Large intestine (tissue), 3 donors: Measurements from ENCODE around the gene ZNF446. TPM values are rescaled to one million over a fixed set of nuclear protein-coding genes. Genes with fewer than 3 reads are reported as not detected.
"Not testable (repeated sequence)": the region's sequence is repeated elsewhere in the genome, so short reads cannot be mapped to it uniquely, and the experiment has no call there.

Source experiments
- DNase-seq, 2 donors: peaks; one replicate each; pipeline versions ENCODE4 v3.0.0 to v3.0.0-alpha.2; 2013
- H3K27ac ChIP-seq: one replicate; pipeline ENCODE4 v1.5.1; 2013; ENCODE audit warnings: low read length
- H3K27me3 ChIP-seq: 2 replicates; pipeline ENCODE4 v1.6.1; 2013; ENCODE audit warnings: low read length; ENCODE audit not compliant: control insufficient read depth, insufficient read depth
- H3K36me3 ChIP-seq: 2 replicates; pipeline ENCODE4 v1.6.1; 2013; ENCODE audit warnings: low read length; ENCODE audit not compliant: control insufficient read depth, insufficient read depth
- H3K4me1 ChIP-seq: one replicate; pipeline ENCODE4 v1.6.1; 2013; ENCODE audit warnings: low read length; ENCODE audit not compliant: control insufficient read depth, insufficient read depth
- H3K4me3 ChIP-seq: one replicate; pipeline ENCODE4 v1.5.1; 2013; ENCODE audit warnings: low read length
- H3K9me3 ChIP-seq: one replicate; pipeline ENCODE4 v1.6.1; 2013; ENCODE audit warnings: mild to moderate bottlenecking, low read depth, low read length, moderate library complexity; ENCODE audit not compliant: control insufficient read depth
- WGBS: methylation state at CpG from one replicate; pipeline ENCODE4 v1.1.5; 2013; ENCODE audit warnings: low lambda C conversion rate; ENCODE audit not compliant: insufficient coverage; 5-methylcytosine and 5-hydroxymethylcytosine counted together
- polyA plus RNA-seq: library from polyadenylated mRNA; unstranded; fragments of 120-200 nt; gene quantifications from one replicate; pipeline ENCODE4 v1.2.1, GENCODE V29; 2013

Gene ZNF446
- polyA plus RNA-seq, 1 donor: 10.3 TPM

GRCh38 chr19:58499021-58499927 lies 23.1 kb downstream of the ZNF446 start:
- DNase-seq: peak; percentile 98 to 99
- no peaks in the 10 kb centered on the region for H3K27me3 ChIP-seq
- H3K9me3 ChIP-seq: peaks cover 11% of the 10 kb centered on the region
- peak overlapping the region; percentile 73 for H3K27ac ChIP-seq
- 17% methylated on average over 1 of the region's 60 CpGs for WGBS
- peak overlapping the region; percentile 79 for H3K4me3 ChIP-seq
- peaks cover 5% of the 10 kb centered on the region for H3K4me1 ChIP-seq
- no peaks in the 10 kb centered on the region for H3K36me3 ChIP-seq

- no CpG with 5 or more reads among the region's 14 CpGs for WGBS
- Histone ChIP-seq H3K27me3 (no peaks in the 10 kb centered on the region), H3K27ac (no peak overlapping the region), H3K36me3 (no peaks in the 10 kb centered on the region), H3K4me3 (no peak overlapping the region), H3K9me3 (peaks cover 11% of the 10 kb centered on the region), H3K4me1 (peaks cover 5% of the 10 kb centered on the region)
- no peak for DNase-seq
Observed at GRCh38 chr19:58500242-58500641, 24.1 kb downstream of the ZNF446 start.

- not testable (repeated sequence) for DNase-seq, H3K27me3 ChIP-seq, H3K9me3 ChIP-seq, H3K36me3 ChIP-seq, H3K4me3 ChIP-seq, H3K27ac ChIP-seq
- peaks cover 17% of the 10 kb centered on the region for H3K4me1 ChIP-seq
- 40% methylated on average over 1 of the region's 8 CpGs for WGBS
Observed at GRCh38 chr19:58507602-58508223, 31.6 kb downstream of the ZNF446 start.

GRCh38 chr19:58509731-58510083 lies 33.6 kb downstream of the ZNF446 start:
- Histone ChIP-seq H3K4me3 (no peak overlapping the region), H3K9me3 (no peaks in the 10 kb centered on the region), H3K27me3 (no peaks in the 10 kb centered on the region), H3K4me1 (peaks cover 31% of the 10 kb centered on the region), H3K27ac (no peak overlapping the region), H3K36me3 (no peaks in the 10 kb centered on the region)
- DNase-seq: no peak
- WGBS: no CpG with 5 or more reads among the region's 11 CpGs

- H3K4me3 ChIP-seq: no peak overlapping the region
- no peaks in the 10 kb centered on the region for H3K36me3 ChIP-seq
- peaks cover 31% of the 10 kb centered on the region for H3K4me1 ChIP-seq
- no peak for DNase-seq
- H3K9me3 ChIP-seq: no peaks in the 10 kb centered on the region
- no peak overlapping the region for H3K27ac ChIP-seq
- H3K27me3 ChIP-seq: no peaks in the 10 kb centered on the region
- no CpG with 5 or more reads among the region's 8 CpGs for WGBS
Observed at GRCh38 chr19:58510084-58510862, 34.1 kb downstream of the ZNF446 start.

GRCh38 chr19:58511353-58512208 lies 35.4 kb downstream of the ZNF446 start, which contains the start of gene SLC27A5:
Gene SLC27A5 (minus strand): TSS chr19:58511992. CDS start chr19:58511955, 37 bp downstream.
- Histone ChIP-seq H3K36me3 (peaks cover 9% of the 10 kb centered on the region), H3K27me3 (no peaks in the 10 kb centered on the region), H3K9me3 (no peaks in the 10 kb centered on the region), H3K4me1 (peaks cover 31% of the 10 kb centered on the region), H3K27ac (peak within 1 kb of the TSS; percentile 49), H3K4me3 (no peak within 1 kb of the TSS)
- DNase-seq: peak; percentile 62 to 83
- WGBS: no CpG with 5 or more reads among the region's 25 CpGs

GRCh38 chr19:58513213-58513693 lies 37.1 kb downstream of the ZNF446 start:
- Histone ChIP-seq H3K36me3 (peaks cover 13% of the 10 kb centered on the region), H3K27me3 (no peaks in the 10 kb centered on the region), H3K27ac (peak overlapping the region; percentile 82), H3K4me3 (no peak overlapping the region), H3K9me3 (no peaks in the 10 kb centered on the region), H3K4me1 (peaks cover 41% of the 10 kb centered on the region)
- no CpG with 5 or more reads among the region's 10 CpGs for WGBS
- no peak for DNase-seq

- Histone ChIP-seq H3K27me3 (no peaks in the 10 kb centered on the region), H3K36me3 (peaks cover 13% of the 10 kb centered on the region), H3K9me3 (no peaks in the 10 kb centered on the region), H3K4me1 (peaks cover 47% of the 10 kb centered on the region), H3K27ac (peak overlapping the region; percentile 82), H3K4me3 (peak overlapping the region; percentile 40)
- WGBS: no CpG with 5 or more reads among the region's 66 CpGs
- DNase-seq: peak; percentile 95
Observed at GRCh38 chr19:58513694-58514563, 37.8 kb downstream of the ZNF446 start.

- no peak for DNase-seq
- Histone ChIP-seq H3K27ac (peak overlapping the region; percentile 52), H3K4me1 (peaks cover 47% of the 10 kb centered on the region), H3K27me3 (no peaks in the 10 kb centered on the region), H3K9me3 (no peaks in the 10 kb centered on the region), H3K36me3 (peaks cover 13% of the 10 kb centered on the region), H3K4me3 (peak overlapping the region; percentile 40)
- WGBS: no CpG with 5 or more reads among the region's 3 CpGs
Observed at GRCh38 chr19:58514564-58515022, 38.4 kb downstream of the ZNF446 start.
